IPS DF 6.9 (cell line): Measurements from ENCODE around the gene CETN1.

Experiments
- DNase-seq: peaks from one replicate; pipeline ENCODE4 v3.0.0-alpha.2; 2013; ENCODE audit warnings: low read depth, low spot score
- H3K27ac ChIP-seq: one replicate; pipeline ENCODE4 v1.5.1; 2013; ENCODE audit warnings: low read length, control low read depth
- H3K27me3 ChIP-seq: 2 replicates; pipeline ENCODE4 v1.6.1; 2013; ENCODE audit warnings: mild to moderate bottlenecking, low read length; ENCODE audit not compliant: control insufficient read depth, insufficient read depth
- H3K36me3 ChIP-seq: 2 replicates; pipeline ENCODE4 v1.6.1; 2013; ENCODE audit warnings: low read length; ENCODE audit not compliant: control insufficient read depth, insufficient read depth
- H3K4me1 ChIP-seq: 2 replicates; pipeline ENCODE4 v1.6.1; 2013; ENCODE audit warnings: low read length; ENCODE audit not compliant: control insufficient read depth, insufficient read depth
- H3K4me3 ChIP-seq: 2 replicates; pipeline ENCODE4 v1.5.1; 2013; ENCODE audit warnings: mild to moderate bottlenecking, low read length
- H3K9me3 ChIP-seq: 2 replicates; pipeline ENCODE4 v1.6.1; 2013; ENCODE audit warnings: low read length, inconsistent platforms; ENCODE audit not compliant: control insufficient read depth, insufficient read depth
- WGBS: extraction: QIAGEN DNeasy Blood & Tissue Kit; methylation state at CpG from one replicate; pipeline ENCODE4 v1.1.7; 2013; ENCODE audit warnings: mixed read lengths, missing lambda C conversion rate; ENCODE audit not compliant: insufficient read length, insufficient coverage; 5-methylcytosine and 5-hydroxymethylcytosine counted together

CETN1 gene

DNA sequence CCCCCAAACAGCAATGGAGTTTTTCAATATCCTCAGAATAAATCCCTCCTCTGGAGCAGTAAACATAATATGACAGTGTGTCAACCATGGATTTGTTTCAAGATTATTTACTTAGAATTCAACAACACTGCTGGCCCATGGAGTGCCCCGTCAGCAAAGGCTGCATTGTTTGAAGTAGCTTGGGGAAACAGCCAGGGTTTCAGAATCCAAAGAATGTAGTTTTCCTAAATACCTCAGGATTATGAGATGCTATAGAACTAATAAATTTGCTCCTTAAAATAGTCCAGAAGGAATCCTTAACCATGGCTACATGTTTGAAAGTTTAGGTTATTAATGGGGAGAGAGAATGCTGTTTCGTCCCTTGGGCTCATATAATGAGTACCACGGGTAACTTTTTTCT is 13.1 kb upstream of the CETN1 start:
- Histone ChIP-seq H3K4me1 (no peaks in the 10 kb centered on the region), H3K4me3 (no peak overlapping the region), H3K9me3 (no peaks in the 10 kb centered on the region), H3K27ac (no peak overlapping the region), H3K27me3 (no peaks in the 10 kb centered on the region), H3K36me3 (no peaks in the 10 kb centered on the region)
- DNase-seq = no peak
- WGBS = no CpG with 5 or more reads among the region's 3 CpGs

DNA sequence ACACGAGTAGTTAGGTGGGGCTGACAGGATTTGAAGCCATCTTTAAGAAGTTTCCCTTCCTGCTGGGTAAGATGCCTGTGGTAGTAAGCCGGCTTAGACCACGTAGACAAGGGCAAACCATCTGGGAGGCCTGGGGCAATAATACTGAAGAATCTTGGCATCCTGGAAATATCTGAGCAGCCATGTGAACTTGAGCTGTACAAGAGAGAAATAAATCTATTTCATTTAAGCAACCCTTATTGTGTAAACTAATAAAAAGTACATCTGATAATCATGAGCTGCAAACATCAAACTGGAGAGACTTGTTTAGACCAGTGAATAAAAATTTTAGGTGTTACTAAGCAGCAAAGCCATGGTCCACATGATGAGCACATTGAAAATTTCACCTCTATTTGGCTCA is 11.4 kb upstream of the CETN1 start:
- Histone ChIP-seq H3K4me1 (peaks cover 2% of the 10 kb centered on the region), H3K9me3 (no peaks in the 10 kb centered on the region), H3K36me3 (no peaks in the 10 kb centered on the region), H3K27me3 (no peaks in the 10 kb centered on the region), H3K27ac (no peak overlapping the region), H3K4me3 (no peak overlapping the region)
- DNase-seq = no peak
- no CpG with 5 or more reads among the region's 3 CpGs for WGBS

DNA sequence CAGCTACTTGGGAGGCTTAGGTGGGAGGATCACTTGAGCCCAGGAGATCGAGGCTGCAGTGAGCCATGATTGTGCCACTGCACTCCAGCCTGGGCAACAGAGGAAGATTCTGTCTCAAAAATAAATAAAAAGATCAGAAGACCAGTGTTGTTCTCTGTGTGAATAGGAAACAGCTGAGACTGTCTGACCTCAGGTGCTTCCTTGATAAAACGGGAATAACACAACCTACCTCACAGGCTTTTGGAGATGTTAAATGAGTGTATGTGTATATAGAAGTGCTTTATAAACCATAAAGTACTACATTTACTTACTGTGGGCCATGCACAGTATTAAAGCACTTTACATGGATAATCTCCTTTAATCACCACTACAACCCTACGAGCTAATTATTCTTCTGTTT is 9.9 kb upstream of the CETN1 start:
- Histone ChIP-seq H3K27me3 (no peaks in the 10 kb centered on the region), H3K27ac (no peak overlapping the region), H3K36me3 (no peaks in the 10 kb centered on the region), H3K4me3 (no peak overlapping the region), H3K4me1 (peaks cover 4% of the 10 kb centered on the region), H3K9me3 (no peaks in the 10 kb centered on the region)
- no peak for DNase-seq
- WGBS = no CpG with 5 or more reads among the region's 3 CpGs

DNA sequence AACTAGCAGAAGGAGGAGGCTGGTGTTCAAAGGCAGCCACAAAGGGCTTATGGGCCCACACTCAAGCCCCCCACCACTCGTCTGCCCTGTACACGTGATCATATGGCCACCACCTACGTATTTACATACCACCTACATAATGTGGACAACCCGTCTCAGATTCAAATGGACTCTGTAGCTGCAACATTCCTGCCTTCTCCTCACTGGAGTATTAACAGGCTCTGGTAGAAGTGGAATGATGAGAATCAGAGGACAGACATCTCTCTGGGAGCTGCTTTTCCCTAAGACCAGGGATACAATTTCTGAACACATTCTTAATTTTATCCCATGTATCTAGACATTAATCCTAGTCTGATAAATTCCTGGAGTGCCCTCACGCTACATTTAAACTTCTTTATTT is 9.5 kb upstream of the CETN1 start:
- no peak overlapping the region for H3K4me3 ChIP-seq
- no peaks in the 10 kb centered on the region for H3K36me3 ChIP-seq
- DNase-seq = no peak
- peaks cover 6% of the 10 kb centered on the region for H3K4me1 ChIP-seq
- no peak overlapping the region for H3K27ac ChIP-seq
- no peaks in the 10 kb centered on the region for H3K27me3 ChIP-seq
- H3K9me3 ChIP-seq = no peaks in the 10 kb centered on the region
- WGBS = no CpG with 5 or more reads among the region's 5 CpGs

DNA sequence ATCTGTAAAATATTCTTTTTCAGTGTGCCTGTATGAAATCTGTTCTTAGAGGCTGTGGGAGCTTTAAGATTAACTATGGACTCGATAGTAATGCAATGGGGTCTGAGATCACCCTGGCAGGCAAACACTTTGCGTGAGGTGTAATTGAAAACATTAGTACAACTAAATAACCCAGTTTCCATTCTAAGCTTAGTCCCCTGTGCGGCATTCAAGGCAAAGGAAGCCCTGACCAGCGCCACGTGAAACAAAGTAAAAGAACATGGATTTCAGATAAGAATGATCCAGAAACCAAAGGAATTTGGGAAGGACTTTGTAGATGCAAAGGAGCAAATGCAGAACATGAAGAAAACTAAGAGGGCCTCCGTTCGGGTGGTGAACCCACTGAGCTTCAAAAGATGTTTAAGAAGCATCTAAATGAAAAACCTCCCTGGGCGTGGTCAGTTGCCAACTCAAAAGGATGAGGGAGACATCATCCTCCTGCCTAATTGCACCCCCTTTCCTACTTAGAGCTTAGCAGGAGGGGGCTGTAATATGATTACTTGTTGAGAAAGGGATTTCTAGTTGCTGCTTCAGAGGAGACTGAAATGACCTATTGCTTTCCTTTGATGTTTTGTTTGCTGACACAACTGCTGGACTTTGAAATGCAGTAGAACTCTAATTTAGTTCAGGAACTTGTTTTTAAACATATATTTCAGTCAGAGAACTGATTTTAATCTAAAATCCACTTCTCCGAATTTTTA is 7.9 kb upstream of the CETN1 start:
- Histone ChIP-seq H3K36me3 (no peaks in the 10 kb centered on the region), H3K4me3 (no peak overlapping the region), H3K27me3 (no peaks in the 10 kb centered on the region), H3K27ac (no peak overlapping the region), H3K9me3 (no peaks in the 10 kb centered on the region), H3K4me1 (peaks cover 6% of the 10 kb centered on the region)
- no peak for DNase-seq
- no CpG with 5 or more reads among the region's 9 CpGs for WGBS

DNA sequence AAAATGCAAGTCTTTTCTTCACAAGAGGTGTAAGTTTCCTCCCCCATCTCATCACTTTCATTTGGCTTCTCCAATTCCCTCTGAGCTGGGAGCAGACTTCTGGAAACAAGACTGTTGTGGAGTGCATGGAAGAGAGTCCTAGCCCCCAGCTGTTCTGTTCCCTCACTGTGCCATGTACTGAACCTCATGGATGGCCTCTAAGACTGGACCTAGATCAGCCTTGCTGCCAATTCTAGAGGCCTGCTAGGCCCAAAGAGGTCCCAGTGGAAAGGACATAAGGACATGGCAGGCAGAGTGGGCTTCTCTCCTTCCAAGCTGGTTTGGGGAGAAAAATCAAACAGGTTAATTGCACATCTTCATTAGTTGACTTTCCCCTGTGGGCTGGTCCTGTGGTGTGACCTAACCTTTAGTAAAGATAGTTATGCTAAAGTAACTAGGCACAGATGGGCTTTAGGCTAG is 7.3 kb upstream of the CETN1 start:
- no peaks in the 10 kb centered on the region for H3K9me3 ChIP-seq
- H3K4me3 ChIP-seq = no peak overlapping the region
- H3K36me3 ChIP-seq = no peaks in the 10 kb centered on the region
- H3K27ac ChIP-seq = no peak overlapping the region
- DNase-seq = no peak
- H3K27me3 ChIP-seq = no peaks in the 10 kb centered on the region
- peaks cover 6% of the 10 kb centered on the region for H3K4me1 ChIP-seq

DNA sequence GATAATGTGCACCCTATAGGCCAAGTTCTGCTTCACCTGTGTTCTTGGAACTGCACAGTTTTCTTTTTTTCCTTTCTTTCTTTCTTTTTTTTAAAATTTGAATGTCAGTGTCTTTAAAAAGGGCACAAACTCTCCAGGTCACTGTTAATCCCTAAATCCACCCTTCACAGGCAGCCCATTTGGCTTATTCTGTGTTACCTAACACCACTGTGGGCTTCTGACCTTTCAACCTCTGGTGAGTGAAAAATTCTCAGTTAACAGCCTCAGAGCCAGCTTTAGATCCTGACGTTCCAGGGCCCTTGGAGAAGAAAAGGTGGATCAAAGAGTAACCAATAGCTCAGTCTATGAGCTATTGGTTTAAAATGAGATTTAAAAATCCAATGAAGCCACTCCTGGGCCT is 6.8 kb upstream of the CETN1 start:
- Histone ChIP-seq H3K27ac (no peak overlapping the region), H3K27me3 (no peaks in the 10 kb centered on the region), H3K9me3 (no peaks in the 10 kb centered on the region), H3K36me3 (no peaks in the 10 kb centered on the region), H3K4me1 (peaks cover 6% of the 10 kb centered on the region), H3K4me3 (no peak overlapping the region)
- DNase-seq = no peak
- WGBS = no CpG with 5 or more reads among the region's 1 CpG

DNA sequence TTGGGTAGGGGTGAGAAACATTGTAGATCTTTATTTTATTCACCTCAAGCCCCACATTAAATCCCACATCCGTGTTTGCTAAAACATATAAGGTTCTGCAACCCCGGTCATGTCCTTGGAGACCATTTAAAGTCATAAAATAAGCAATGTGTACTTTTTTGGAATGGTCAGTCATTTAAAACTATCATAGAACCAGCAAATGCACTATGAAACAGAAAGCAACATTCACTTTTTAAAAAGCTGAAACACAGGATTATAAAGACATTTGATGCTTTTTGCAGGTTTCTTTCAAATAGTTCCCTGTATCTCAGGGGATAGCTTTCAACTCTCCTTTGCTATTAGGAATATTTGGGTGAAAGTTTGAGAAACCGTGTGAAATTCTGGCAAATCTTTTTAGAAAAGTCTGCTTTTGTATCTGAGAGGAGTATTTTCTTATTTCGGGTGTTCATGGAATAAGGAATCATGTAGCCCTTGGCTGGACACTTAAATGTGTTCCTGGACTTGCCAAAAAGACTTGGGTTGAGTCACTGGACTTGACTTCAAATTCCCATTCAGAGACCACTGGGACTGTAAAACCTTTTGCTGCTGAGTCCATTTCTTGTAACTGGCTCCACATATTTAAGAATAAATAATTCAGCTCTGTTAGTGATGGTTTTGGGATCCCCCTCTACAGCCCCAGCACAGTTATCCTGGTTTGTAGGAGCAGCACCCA is 5.9 kb upstream of the CETN1 start:
- DNase-seq = no peak
- no peak overlapping the region for H3K27ac ChIP-seq
- H3K36me3 ChIP-seq = no peaks in the 10 kb centered on the region
- WGBS = 100% methylated on average over 1 of the region's 4 CpGs
- no peak overlapping the region for H3K4me3 ChIP-seq
- H3K4me1 ChIP-seq = peaks cover 6% of the 10 kb centered on the region
- H3K9me3 ChIP-seq = no peaks in the 10 kb centered on the region
- no peaks in the 10 kb centered on the region for H3K27me3 ChIP-seq

DNA sequence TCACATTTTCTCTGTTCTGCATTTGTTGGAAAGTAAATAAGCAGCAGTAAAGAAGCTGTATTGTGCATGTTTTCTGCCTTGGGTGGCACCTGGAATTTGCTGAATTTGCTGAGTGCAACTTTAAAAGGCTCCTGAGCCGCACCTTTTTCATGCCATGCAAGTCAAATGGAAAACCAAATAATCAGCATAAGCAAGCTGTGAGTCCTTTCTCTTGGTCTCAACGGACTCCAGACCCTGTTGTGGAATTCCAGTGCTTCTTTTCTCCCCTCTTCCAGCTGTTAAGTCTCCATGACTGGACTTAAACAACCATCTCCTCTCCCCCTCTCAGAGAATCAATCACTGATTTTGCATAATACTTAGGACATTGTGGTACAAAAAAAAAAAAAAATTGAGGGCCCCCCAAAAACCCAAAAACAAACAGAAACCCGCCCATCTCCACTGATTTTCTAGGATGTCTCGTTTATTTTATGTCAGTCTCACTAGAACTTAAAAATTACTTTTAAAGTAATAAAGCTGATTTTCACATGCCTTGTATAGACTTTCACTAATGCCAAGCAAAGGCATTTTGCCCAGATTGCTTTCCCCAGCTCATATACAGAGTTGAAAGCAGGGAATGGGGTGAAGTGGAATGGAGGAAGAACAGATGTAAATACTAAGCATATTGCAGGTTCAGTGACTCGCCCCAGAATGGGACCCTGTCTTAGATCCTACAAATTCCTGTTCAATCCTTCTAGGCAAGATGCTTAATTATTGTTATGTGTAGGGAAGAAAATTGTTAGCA is 5.1 kb upstream of the CETN1 start:
- WGBS = no CpG with 5 or more reads among the region's 5 CpGs
- DNase-seq = peak; percentile 31
- Histone ChIP-seq H3K27me3 (no peaks in the 10 kb centered on the region), H3K9me3 (no peaks in the 10 kb centered on the region), H3K4me3 (no peak overlapping the region), H3K36me3 (no peaks in the 10 kb centered on the region), H3K4me1 (peaks cover 6% of the 10 kb centered on the region), H3K27ac (no peak overlapping the region)

DNA sequence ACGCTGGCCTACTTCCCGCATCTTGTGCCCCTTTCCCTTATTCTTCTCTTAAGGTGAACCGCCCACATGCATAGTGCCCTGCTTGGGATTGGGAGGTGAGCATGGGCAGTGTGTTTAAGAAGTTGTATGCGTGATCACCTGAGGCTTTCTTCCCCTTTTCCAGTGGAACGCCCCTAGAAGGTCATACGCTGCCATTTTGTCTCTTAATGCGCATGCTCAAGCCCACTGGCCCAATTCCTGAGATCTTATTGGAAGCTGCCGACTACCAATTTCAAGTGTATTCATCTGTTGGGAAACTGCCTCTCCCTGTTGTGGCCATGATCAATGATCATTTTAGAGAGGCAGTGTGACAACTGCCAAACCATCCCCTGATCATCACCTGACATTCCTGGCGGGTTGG is 3.3 kb upstream of the CETN1 start:
- Histone ChIP-seq H3K9me3 (no peaks in the 10 kb centered on the region), H3K4me3 (no peak overlapping the region), H3K36me3 (no peaks in the 10 kb centered on the region), H3K4me1 (peaks cover 6% of the 10 kb centered on the region), H3K27me3 (no peaks in the 10 kb centered on the region), H3K27ac (no peak overlapping the region)
- DNase-seq = no peak
- no CpG with 5 or more reads among the region's 9 CpGs for WGBS
